Stimulated activated naive CD8-positive, alpha-beta T cell treated with anti-CD3 and anti-CD28 coated beads, Interleukin-15, Interleukin-2, amounts not matched to agents 100 U/mL and 50 U/mL, for 24 hours (primary cell): Measurements from ENCODE around the gene SH3GL3.

Experiments used
- ATAC-seq: fragments of 150-1000 bp; cut with Tn5 transposase; one replicate; pipeline ENCODE4 v1.10.0; 2021
- DNase-seq: peaks from one replicate; pipeline ENCODE4 v3.0.0; 2021

The SH3GL3 gene

GRCh38 chr15:83569341-83569740 lies 122.2 kb downstream of the SH3GL3 start:
- ATAC-seq (no peak), DNase-seq (no peak)

GRCh38 chr15:83570756-83571155 lies 123.6 kb downstream of the SH3GL3 start:
- ATAC-seq (no peak), DNase-seq (no peak)

GRCh38 chr15:83571820-83572707 lies 124.9 kb downstream of the SH3GL3 start:
- no peak for ATAC-seq
- no peak for DNase-seq

- ATAC-seq = no peak
- DNase-seq = no peak
Measured at GRCh38 chr15:83574345-83574744, 127.2 kb downstream of the SH3GL3 start.

GRCh38 chr15:83578691-83579090 lies 131.6 kb downstream of the SH3GL3 start:
- ATAC-seq = no peak

GRCh38 chr15:83581381-83581780 lies 134.2 kb downstream of the SH3GL3 start:
- DNase-seq = no peak
- no peak for ATAC-seq

More at GRCh38 chr15:83578691-83579090, 131.6 kb downstream of the SH3GL3 start:
- no peak for DNase-seq

- ATAC-seq (no peak), DNase-seq (no peak)
Measured at GRCh38 chr15:83582381-83582780, 135.2 kb downstream of the SH3GL3 start.

- ATAC-seq (no peak), DNase-seq (no peak)
Measured at GRCh38 chr15:83585601-83586335, 138.6 kb downstream of the SH3GL3 start.

- no peak for DNase-seq
Measured at GRCh38 chr15:83587091-83587490, 139.9 kb downstream of the SH3GL3 start.

GRCh38 chr15:83588441-83588840 lies 141.3 kb downstream of the SH3GL3 start:
- no peak for ATAC-seq

More at GRCh38 chr15:83587091-83587490, 139.9 kb downstream of the SH3GL3 start:
- no peak for ATAC-seq

GRCh38 chr15:83592370-83593040 lies 145.4 kb downstream of the SH3GL3 start:
- no peak for ATAC-seq

More at GRCh38 chr15:83588441-83588840, 141.3 kb downstream of the SH3GL3 start:
- DNase-seq = no peak

GRCh38 chr15:83595191-83595590 lies 148.1 kb downstream of the SH3GL3 start:
- no peak for DNase-seq
- no peak for ATAC-seq

More at GRCh38 chr15:83592370-83593040, 145.4 kb downstream of the SH3GL3 start:
- no peak for DNase-seq

GRCh38 chr15:83598031-83598430 lies 150.9 kb downstream of the SH3GL3 start:
- ATAC-seq = no peak
- DNase-seq = no peak

GRCh38 chr15:83602021-83602420 lies 154.9 kb downstream of the SH3GL3 start:
- no peak for ATAC-seq
- DNase-seq = no peak

GRCh38 chr15:83604549-83604948 lies 157.4 kb downstream of the SH3GL3 start:
- DNase-seq (no peak), ATAC-seq (no peak)

GRCh38 chr15:83605111-83605945 lies 158.2 kb downstream of the SH3GL3 start:
- DNase-seq = no peak

GRCh38 chr15:83610132-83610531 lies 163.0 kb downstream of the SH3GL3 start:
- ATAC-seq (no peak), DNase-seq (no peak)

More at GRCh38 chr15:83605111-83605945, 158.2 kb downstream of the SH3GL3 start:
- no peak for ATAC-seq

GRCh38 chr15:83610901-83611685 lies 164.0 kb downstream of the SH3GL3 start:
- ATAC-seq = no peak
- DNase-seq = no peak

- ATAC-seq (no peak), DNase-seq (no peak)
Measured at GRCh38 chr15:83612226-83612625, 165.1 kb downstream of the SH3GL3 start.

GRCh38 chr15:83612898-83613635 lies 165.9 kb downstream of the SH3GL3 start:
- ATAC-seq = no peak

More at GRCh38 chr15:83612898-83613635, 165.9 kb downstream of the SH3GL3 start:
- no peak for DNase-seq
